Measurements from ENCODE around the gene MVB12B.

- TF ChIP-seq SUZ12 (IDR thresholded peaks at IDR 0.05; ENCODE audit: extremely low read depth, insufficient read depth, insufficient read length), result no peak
- TF ChIP-seq YY1 (IDR thresholded peaks at IDR 0.05; ENCODE audit: insufficient read depth, insufficient read length), result no peak
These were observed 161.2 kb downstream of the MVB12B start for GRCh38 chr9:126487856-126488255.
